Transverse colon (tissue), 4 donors: ENCODE data around the gene MACROH2A2.
A peak's percentile ranks its signal among the peaks of the same experiment; 100 is the strongest.

Source experiments
- CTCF ChIP-seq, 5 experiments: fragments of 200-600 bp in 3 of 5; fragments of 450-650 bp in 2 of 5; sonication (generic) in 3 of 5; IDR thresholded peaks; 1 replicate in 2 of 5; 2 replicates in 3 of 5; pipeline ENCODE4 v1.5.1; 2016 to 2017; ENCODE audit warnings: antibody characterized with exemption in 5 of 5, inconsistent platforms in 3 of 5, mild to moderate bottlenecking in 2 of 5, moderate library complexity in 1 of 5
- POLR2A ChIP-seq: fragments of 450-650 bp; IDR thresholded peaks from one replicate; pipeline ENCODE4 v1.6.1; 2016; ENCODE audit warnings: antibody characterized with exemption, mild to moderate bottlenecking, moderate library complexity
- POLR2AphosphoS5 ChIP-seq, 3 donors: sonication (generic); formaldehyde crosslinking; IDR thresholded peaks; one replicate each; pipeline ENCODE4 v1.6.1; 2016; ENCODE audit warnings: antibody characterized with exemption in 3 of 3

- peak; percentile 41 to 88 (median 69) for TF ChIP-seq CTCF (IDR thresholded peaks at IDR 0.05)
- TF ChIP-seq POLR2A = peak; percentile 89
- peak; percentile 94 to 96 (median 95) for TF ChIP-seq POLR2AphosphoS5 (IDR thresholded peaks at IDR 0.05)
Observed at GRCh38 chr10:70146489-70147258, 94.0 kb downstream of the MACROH2A2 start, which contains the start of gene TYSND1.
